Liver (tissue), 9 donors: ENCODE measurements around the gene ACSM6. TPM values are rescaled to one million over a fixed set of nuclear protein-coding genes. Genes with fewer than 3 reads are reported as not detected.

Experiments used
- DNase-seq: peaks from one replicate; pipeline ENCODE4 v3.0.0-alpha.2; 2017; ENCODE audit warnings: low spot score
- H3K27ac ChIP-seq, 2 donors: one replicate each; pipeline ENCODE4 v1.7.0; 2013; ENCODE audit warnings: inconsistent platforms in 2 of 2, low read length in 2 of 2, control low read depth in 1 of 2, low read depth in 1 of 2, mild to moderate bottlenecking in 1 of 2
- H3K27me3 ChIP-seq, 4 donors: one replicate each; pipeline versions ENCODE4 v1.6.1 to v1.7.0; 2013; ENCODE audit warnings: low read length in 3 of 4, inconsistent platforms in 1 of 4, mild to moderate bottlenecking in 1 of 4, moderate library complexity in 1 of 4; ENCODE audit not compliant: control insufficient read depth in 4 of 4, insufficient read depth in 4 of 4
- H3K36me3 ChIP-seq, 4 donors: one replicate each; pipeline versions ENCODE4 v1.6.1 to v1.7.0; 2013; ENCODE audit warnings: low read length in 3 of 4, mild to moderate bottlenecking in 3 of 4, low read depth in 1 of 4, moderate library complexity in 1 of 4; ENCODE audit not compliant: control insufficient read depth in 4 of 4, insufficient read depth in 3 of 4
- H3K4me1 ChIP-seq, 4 donors: one replicate each; pipeline versions ENCODE4 v1.6.1 to v1.7.0; 2013; ENCODE audit warnings: low read length in 3 of 4, mild to moderate bottlenecking in 3 of 4, moderate library complexity in 1 of 4; ENCODE audit not compliant: control insufficient read depth in 4 of 4, insufficient read depth in 4 of 4
- H3K4me3 ChIP-seq, 3 donors: one replicate each; pipeline versions ENCODE4 v1.6.1 to v1.7.0; 2013; ENCODE audit warnings: low read length in 3 of 3, control low read depth in 1 of 3, low read depth in 1 of 3, mild to moderate bottlenecking in 1 of 3
- H3K9ac ChIP-seq, 2 donors: one replicate each; pipeline ENCODE4 v1.7.0; 2013; ENCODE audit warnings: low read length in 2 of 2, mild to moderate bottlenecking in 2 of 2, moderate library complexity in 2 of 2, control low read depth in 1 of 2, low read depth in 1 of 2
- H3K9me3 ChIP-seq, 4 donors: one replicate each; pipeline versions ENCODE4 v1.6.1 to v1.7.0; 2013; ENCODE audit warnings: low read length in 3 of 4; ENCODE audit not compliant: control insufficient read depth in 4 of 4
- EGR1 ChIP-seq, 2 donors: IDR thresholded peaks; 2 replicates each; pipeline ENCODE4 v1.6.1; 2016 to 2018; ENCODE audit warnings: antibody characterized with exemption in 2 of 2, low read depth in 2 of 2
- FOXA1 ChIP-seq: IDR thresholded peaks from 2 replicates; pipeline ENCODE4 v1.6.1; 2016; ENCODE audit warnings: antibody characterized with exemption
- FOXA2 ChIP-seq: IDR thresholded peaks from 2 replicates; pipeline ENCODE4 v1.6.1; 2016; ENCODE audit warnings: antibody characterized with exemption
- GABPA ChIP-seq, 2 donors: IDR thresholded peaks in 1 of 2; conservative IDR thresholded peaks in 1 of 2; 2 replicates each; pipeline ENCODE4 v1.6.1; 2016; ENCODE audit warnings: antibody characterized with exemption in 2 of 2, mild to moderate bottlenecking in 1 of 2, moderate library complexity in 1 of 2
- HNF4A ChIP-seq, 2 donors: conservative IDR thresholded peaks; 2 replicates each; pipeline ENCODE4 v1.6.1; 2016; ENCODE audit warnings: antibody characterized with exemption in 2 of 2, mild to moderate bottlenecking in 2 of 2
- HNF4G ChIP-seq: IDR thresholded peaks from 2 replicates; pipeline ENCODE4 v1.6.1; 2016; ENCODE audit warnings: antibody characterized with exemption
- JUND ChIP-seq, 2 donors: IDR thresholded peaks; 2 replicates each; pipeline ENCODE4 v1.6.1; 2016; ENCODE audit warnings: antibody characterized with exemption in 2 of 2
- NR2F2 ChIP-seq: IDR thresholded peaks from 2 replicates; pipeline ENCODE4 v1.6.1; 2016; ENCODE audit warnings: antibody characterized with exemption
- RAD21 ChIP-seq, 2 donors: IDR thresholded peaks; 2 replicates each; pipeline ENCODE4 v1.6.1; 2016; ENCODE audit warnings: antibody characterized with exemption in 2 of 2, mild to moderate bottlenecking in 2 of 2
- RXRA ChIP-seq, 2 donors: IDR thresholded peaks; 2 replicates each; pipeline ENCODE4 v1.6.1; 2017 to 2018; ENCODE audit warnings: antibody characterized with exemption in 2 of 2, mild to moderate bottlenecking in 1 of 2
- SP1 ChIP-seq: IDR thresholded peaks from 2 replicates; pipeline ENCODE4 v1.6.1; 2018; ENCODE audit warnings: antibody characterized with exemption, mild to moderate bottlenecking
- TAF1 ChIP-seq: conservative IDR thresholded peaks from 2 replicates; pipeline ENCODE4 v1.6.1; 2016; ENCODE audit warnings: antibody characterized with exemption, mild to moderate bottlenecking
- YY1 ChIP-seq: IDR thresholded peaks from 2 replicates; pipeline ENCODE4 v1.6.1; 2016; ENCODE audit warnings: antibody characterized with exemption, mild to moderate bottlenecking
- WGBS: extraction: QIAGEN DNeasy Blood & Tissue Kit; methylation state at CpG from one replicate; pipeline ENCODE4 v1.1.7; 2013; 5-methylcytosine and 5-hydroxymethylcytosine counted together
- polyA plus RNA-seq, 2 donors: library from polyadenylated mRNA; stranded (reverse) in 1 of 2; unstranded in 1 of 2; fragments of 200-250 nt in 1 of 2; fragments of >200 nt in 1 of 2; fragmentation: Nextera tagmentation in 1 of 2; extraction: Ambion mirVana in 1 of 2; gene quantifications; one replicate each; pipeline versions ENCODE4 v1.2.1 to v1.2.3, GENCODE V29; 2013 to 2015
- total RNA-seq, 2 donors: library from RNA; depleted of rRNA; stranded (reverse); fragments of >200 nt; gene quantifications; one replicate each; pipeline ENCODE4 v1.2.3, GENCODE V29; 2014
- TF ChIP-seq, protein P1 (sequence below): IDR thresholded peaks from 2 replicates; pipeline ENCODE4 v1.6.1; 2016; ENCODE audit warnings: antibody characterized with exemption
- TF ChIP-seq, protein P2 (sequence below): IDR thresholded peaks from 2 replicates; pipeline ENCODE4 v1.6.1; 2016; ENCODE audit warnings: antibody characterized with exemption
- TF ChIP-seq, protein P3 (sequence below): fragments of 150-350 bp; IDR thresholded peaks from 2 replicates; pipeline ENCODE4 v1.5.1; 2017; ENCODE audit warnings: improper control_type of control experiment, low read depth, low read length; ENCODE audit not compliant: missing input control
- TF ChIP-seq, protein P4 (sequence below): IDR thresholded peaks from 2 replicates; pipeline ENCODE4 v1.6.1; 2016; ENCODE audit warnings: antibody characterized with exemption, mild to moderate bottlenecking
- TF ChIP-seq, protein P5 (sequence below): IDR thresholded peaks from 2 replicates; pipeline ENCODE4 v1.6.1; 2016; ENCODE audit warnings: antibody characterized with exemption
- donor health status: healthy.
- donor health status: healthy.
- donor health status: healthy.
- donor health status: healthy.
- donor health status: healthy.

Gene ACSM6
- total and polyA plus RNA-seq, 4 donors, result not detected

DNA sequence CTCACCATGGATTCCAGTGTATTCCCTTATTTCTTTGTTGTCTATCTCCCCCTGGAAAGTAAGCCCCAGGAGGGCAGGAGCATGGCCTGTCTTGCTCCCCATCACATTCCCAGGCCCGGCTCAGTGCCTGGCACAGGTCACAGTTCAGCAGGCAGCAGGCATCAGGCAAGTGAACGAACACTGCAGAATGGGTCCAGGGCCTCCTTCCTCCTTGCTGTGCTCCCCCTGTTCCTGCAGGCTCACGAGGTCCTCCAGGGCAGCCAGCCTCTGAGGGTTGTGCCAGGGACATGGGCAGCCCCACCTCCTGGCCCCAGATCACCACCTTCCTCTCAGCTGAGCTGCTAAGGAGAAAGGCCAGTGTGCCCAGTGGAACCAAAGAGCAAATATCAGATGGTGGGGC, 55.0 kb downstream of the ACSM6 start:
- peaks cover 4 to 17% (median 14%) of the 10 kb centered on the region in 4 donors for H3K36me3 ChIP-seq
- H3K27ac ChIP-seq, result peak overlapping the region in 1 of 2 donors; percentile 11
- H3K4me3 ChIP-seq, result no peak overlapping the region
- no peaks in the 10 kb centered on the region for H3K27me3 ChIP-seq
- peaks cover 0 to 3% (median 0%) of the 10 kb centered on the region in 4 donors for H3K4me1 ChIP-seq
- no peak for DNase-seq
- no peak overlapping the region for H3K9ac ChIP-seq
- TF ChIP-seq NR2F2, result no peak
- TF ChIP-seq EGR1 (IDR thresholded peaks at IDR 0.05; ENCODE audit: low read depth in 2 of 2), result no peak
- TF ChIP-seq, protein P1, sequence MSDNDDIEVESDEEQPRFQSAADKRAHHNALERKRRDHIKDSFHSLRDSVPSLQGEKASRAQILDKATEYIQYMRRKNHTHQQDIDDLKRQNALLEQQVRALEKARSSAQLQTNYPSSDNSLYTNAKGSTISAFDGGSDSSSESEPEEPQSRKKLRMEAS, result no peak
- TF ChIP-seq, protein P2, sequence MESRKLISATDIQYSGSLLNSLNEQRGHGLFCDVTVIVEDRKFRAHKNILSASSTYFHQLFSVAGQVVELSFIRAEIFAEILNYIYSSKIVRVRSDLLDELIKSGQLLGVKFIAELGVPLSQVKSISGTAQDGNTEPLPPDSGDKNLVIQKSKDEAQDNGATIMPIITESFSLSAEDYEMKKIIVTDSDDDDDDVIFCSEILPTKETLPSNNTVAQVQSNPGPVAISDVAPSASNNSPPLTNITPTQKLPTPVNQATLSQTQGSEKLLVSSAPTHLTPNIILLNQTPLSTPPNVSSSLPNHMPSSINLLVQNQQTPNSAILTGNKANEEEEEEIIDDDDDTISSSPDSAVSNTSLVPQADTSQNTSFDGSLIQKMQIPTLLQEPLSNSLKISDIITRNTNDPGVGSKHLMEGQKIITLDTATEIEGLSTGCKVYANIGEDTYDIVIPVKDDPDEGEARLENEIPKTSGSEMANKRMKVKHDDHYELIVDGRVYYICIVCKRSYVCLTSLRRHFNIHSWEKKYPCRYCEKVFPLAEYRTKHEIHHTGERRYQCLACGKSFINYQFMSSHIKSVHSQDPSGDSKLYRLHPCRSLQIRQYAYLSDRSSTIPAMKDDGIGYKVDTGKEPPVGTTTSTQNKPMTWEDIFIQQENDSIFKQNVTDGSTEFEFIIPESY, result no peak
- no peak for TF ChIP-seq TAF1
- TF ChIP-seq FOXA2, result no peak
- no peak for TF ChIP-seq SP1
- TF ChIP-seq, protein P3, sequence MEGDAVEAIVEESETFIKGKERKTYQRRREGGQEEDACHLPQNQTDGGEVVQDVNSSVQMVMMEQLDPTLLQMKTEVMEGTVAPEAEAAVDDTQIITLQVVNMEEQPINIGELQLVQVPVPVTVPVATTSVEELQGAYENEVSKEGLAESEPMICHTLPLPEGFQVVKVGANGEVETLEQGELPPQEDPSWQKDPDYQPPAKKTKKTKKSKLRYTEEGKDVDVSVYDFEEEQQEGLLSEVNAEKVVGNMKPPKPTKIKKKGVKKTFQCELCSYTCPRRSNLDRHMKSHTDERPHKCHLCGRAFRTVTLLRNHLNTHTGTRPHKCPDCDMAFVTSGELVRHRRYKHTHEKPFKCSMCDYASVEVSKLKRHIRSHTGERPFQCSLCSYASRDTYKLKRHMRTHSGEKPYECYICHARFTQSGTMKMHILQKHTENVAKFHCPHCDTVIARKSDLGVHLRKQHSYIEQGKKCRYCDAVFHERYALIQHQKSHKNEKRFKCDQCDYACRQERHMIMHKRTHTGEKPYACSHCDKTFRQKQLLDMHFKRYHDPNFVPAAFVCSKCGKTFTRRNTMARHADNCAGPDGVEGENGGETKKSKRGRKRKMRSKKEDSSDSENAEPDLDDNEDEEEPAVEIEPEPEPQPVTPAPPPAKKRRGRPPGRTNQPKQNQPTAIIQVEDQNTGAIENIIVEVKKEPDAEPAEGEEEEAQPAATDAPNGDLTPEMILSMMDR, result no peak
- TF ChIP-seq JUND (IDR thresholded peaks at IDR 0.05), result no peak
- no peak for TF ChIP-seq FOXA1
- no peak for TF ChIP-seq HNF4G
- TF ChIP-seq RXRA (IDR thresholded peaks at IDR 0.05), result no peak
- TF ChIP-seq HNF4A (conservative IDR thresholded peaks at IDR 0.05), result no peak
- TF ChIP-seq YY1, result no peak
- TF ChIP-seq, protein P4, sequence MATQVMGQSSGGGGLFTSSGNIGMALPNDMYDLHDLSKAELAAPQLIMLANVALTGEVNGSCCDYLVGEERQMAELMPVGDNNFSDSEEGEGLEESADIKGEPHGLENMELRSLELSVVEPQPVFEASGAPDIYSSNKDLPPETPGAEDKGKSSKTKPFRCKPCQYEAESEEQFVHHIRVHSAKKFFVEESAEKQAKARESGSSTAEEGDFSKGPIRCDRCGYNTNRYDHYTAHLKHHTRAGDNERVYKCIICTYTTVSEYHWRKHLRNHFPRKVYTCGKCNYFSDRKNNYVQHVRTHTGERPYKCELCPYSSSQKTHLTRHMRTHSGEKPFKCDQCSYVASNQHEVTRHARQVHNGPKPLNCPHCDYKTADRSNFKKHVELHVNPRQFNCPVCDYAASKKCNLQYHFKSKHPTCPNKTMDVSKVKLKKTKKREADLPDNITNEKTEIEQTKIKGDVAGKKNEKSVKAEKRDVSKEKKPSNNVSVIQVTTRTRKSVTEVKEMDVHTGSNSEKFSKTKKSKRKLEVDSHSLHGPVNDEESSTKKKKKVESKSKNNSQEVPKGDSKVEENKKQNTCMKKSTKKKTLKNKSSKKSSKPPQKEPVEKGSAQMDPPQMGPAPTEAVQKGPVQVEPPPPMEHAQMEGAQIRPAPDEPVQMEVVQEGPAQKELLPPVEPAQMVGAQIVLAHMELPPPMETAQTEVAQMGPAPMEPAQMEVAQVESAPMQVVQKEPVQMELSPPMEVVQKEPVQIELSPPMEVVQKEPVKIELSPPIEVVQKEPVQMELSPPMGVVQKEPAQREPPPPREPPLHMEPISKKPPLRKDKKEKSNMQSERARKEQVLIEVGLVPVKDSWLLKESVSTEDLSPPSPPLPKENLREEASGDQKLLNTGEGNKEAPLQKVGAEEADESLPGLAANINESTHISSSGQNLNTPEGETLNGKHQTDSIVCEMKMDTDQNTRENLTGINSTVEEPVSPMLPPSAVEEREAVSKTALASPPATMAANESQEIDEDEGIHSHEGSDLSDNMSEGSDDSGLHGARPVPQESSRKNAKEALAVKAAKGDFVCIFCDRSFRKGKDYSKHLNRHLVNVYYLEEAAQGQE, result no peak
- TF ChIP-seq GABPA (IDR thresholded peaks at IDR 0.05 in 1 of 2, conservative IDR thresholded peaks at IDR 0.05 in 1 of 2), result no peak
- no peaks in the 10 kb centered on the region for H3K9me3 ChIP-seq
- 67% methylated on average over 3 of the region's 3 CpGs for WGBS

DNA sequence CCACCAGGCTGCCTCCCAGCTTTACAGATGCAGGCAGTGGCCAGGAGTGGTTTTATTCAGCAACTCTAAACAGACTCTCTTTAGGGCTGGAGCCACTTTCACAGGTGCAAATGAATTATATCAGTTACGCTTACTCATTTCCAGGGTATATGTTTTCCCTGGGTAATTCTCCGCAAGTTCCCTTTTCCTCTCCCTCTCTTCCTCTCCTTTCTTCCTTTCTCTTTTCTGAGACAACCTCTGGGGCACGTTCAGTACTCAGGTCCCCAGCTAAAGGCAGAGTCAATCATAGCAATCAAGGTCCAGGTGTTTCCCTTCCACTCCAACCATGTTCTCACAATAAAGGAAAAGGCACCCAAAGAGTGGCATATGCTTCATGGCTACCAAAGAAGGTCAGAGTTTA, 55.4 kb downstream of the ACSM6 start:
- Histone ChIP-seq H3K4me3 (no peak overlapping the region), H3K36me3 (peaks cover 4 to 16% (median 14%) of the 10 kb centered on the region in 4 donors), H3K4me1 (peaks cover 0 to 3% (median 0%) of the 10 kb centered on the region in 4 donors), H3K27me3 (no peaks in the 10 kb centered on the region), H3K9ac (no peak overlapping the region), H3K27ac (peak overlapping the region in 1 of 2 donors; percentile 11), H3K9me3 (no peaks in the 10 kb centered on the region)
- TF ChIP-seq EGR1 (IDR thresholded peaks at IDR 0.05; ENCODE audit: low read depth in 2 of 2) (no peak), RAD21 (IDR thresholded peaks at IDR 0.05) (no peak), JUND (IDR thresholded peaks at IDR 0.05) (no peak), TAF1 (no peak), NR2F2 (no peak), FOXA1 (no peak), FOXA2 (no peak), HNF4G (no peak), YY1 (no peak)
- TF ChIP-seq, protein P1, result no peak
- TF ChIP-seq, protein P5, sequence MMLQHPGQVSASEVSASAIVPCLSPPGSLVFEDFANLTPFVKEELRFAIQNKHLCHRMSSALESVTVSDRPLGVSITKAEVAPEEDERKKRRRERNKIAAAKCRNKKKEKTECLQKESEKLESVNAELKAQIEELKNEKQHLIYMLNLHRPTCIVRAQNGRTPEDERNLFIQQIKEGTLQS, result no peak
- no peak for DNase-seq
- WGBS, result 87% methylated on average over 3 of the region's 3 CpGs
